Lower leg skin (tissue), 4 donors: ENCODE results near the gene NFATC2. TPM values are rescaled to one million over a fixed set of nuclear protein-coding genes. Genes with fewer than 3 reads are reported as not detected.

Experiments used
- DNase-seq, 2 donors: peaks; one replicate each; pipeline ENCODE4 v3.0.0-alpha.2; 2019; ENCODE audit warnings: low spot score in 2 of 2
- H3K4me3 ChIP-seq: fragments of 200-600 bp; sonication (generic); 2 replicates; pipeline ENCODE4 v1.5.1; 2017; ENCODE audit warnings: mild to moderate bottlenecking, low read depth; ENCODE audit not compliant: poor library complexity, severe bottlenecking
- POLR2A ChIP-seq, 2 donors: fragments of 450-650 bp; IDR thresholded peaks; one replicate each; pipeline ENCODE4 v1.6.1; 2016 to 2017; ENCODE audit warnings: antibody characterized with exemption in 2 of 2, mild to moderate bottlenecking in 1 of 2, moderate library complexity in 1 of 2
- WGBS, 2 donors: methylation state at CpG; one replicate each; pipeline ENCODE4 v1.1.5; 2018; 5-methylcytosine and 5-hydroxymethylcytosine counted together
- intact Hi-C: fragments of 100-400 bp; cut with DNase I; formaldehyde crosslinking; loops from one replicate; pipeline ENCODE4 v1.15.0; 2023; ENCODE audit warnings: low total_unique reads
- total RNA-seq, 4 donors: library from RNA; depleted of rRNA; stranded (reverse); fragments of >200 nt; gene quantifications; one replicate each; pipeline ENCODE4 v1.1.0, GENCODE V29; 2016
- TF ChIP-seq, protein P1 (sequence below), 3 donors: fragments of 450-650 bp; IDR thresholded peaks; one replicate each; pipeline ENCODE4 v1.5.1; 2016; ENCODE audit warnings: antibody characterized with exemption in 3 of 3, mild to moderate bottlenecking in 3 of 3, moderate library complexity in 2 of 3

Gene NFATC2
- total RNA-seq, 4 donors from 2014 or later, result 4.0 to 10.4 (median 5.1) TPM

DNA sequence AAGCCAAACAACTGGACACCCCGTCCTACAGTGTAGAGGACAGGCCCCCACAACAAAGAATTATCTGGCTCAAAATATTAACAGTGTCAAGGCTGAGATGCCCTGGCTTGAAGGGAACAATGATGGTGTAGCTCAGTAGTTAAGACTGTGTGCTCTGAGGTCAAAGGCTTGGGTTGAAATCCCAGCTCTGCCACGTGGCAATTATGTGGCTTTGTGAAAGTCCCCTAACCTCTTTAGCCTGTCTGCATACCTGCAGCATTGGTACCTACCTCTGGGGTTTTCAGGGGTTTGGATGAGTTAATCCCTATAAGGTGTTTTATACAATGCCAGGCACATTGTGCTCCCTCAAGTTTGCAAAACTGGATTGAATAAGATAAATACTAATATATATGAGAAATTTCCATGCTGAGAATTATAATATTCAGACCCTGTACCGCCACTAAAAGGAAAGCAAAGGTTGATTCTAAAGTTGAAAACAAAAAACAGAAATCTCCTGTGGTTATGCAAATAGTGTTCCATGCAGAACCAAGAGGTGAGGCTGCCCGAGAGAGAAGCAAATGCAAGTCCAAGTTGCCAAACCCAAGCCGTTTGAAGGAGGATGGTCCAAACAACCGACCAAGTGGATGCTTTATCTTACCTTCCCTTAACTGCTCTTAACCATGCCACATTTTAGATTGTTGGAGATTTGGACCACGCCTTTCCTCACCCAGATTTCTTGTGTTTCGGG is 199.8 kb downstream of the NFATC2 start:
- DNase-seq, result no peak
- no peak overlapping the region for H3K4me3 ChIP-seq
- 81% methylated on average over 8 of the region's 8 CpGs for WGBS, 2 donors
- no peak for TF ChIP-seq POLR2A (IDR thresholded peaks at IDR 0.05)
- TF ChIP-seq, protein P1, sequence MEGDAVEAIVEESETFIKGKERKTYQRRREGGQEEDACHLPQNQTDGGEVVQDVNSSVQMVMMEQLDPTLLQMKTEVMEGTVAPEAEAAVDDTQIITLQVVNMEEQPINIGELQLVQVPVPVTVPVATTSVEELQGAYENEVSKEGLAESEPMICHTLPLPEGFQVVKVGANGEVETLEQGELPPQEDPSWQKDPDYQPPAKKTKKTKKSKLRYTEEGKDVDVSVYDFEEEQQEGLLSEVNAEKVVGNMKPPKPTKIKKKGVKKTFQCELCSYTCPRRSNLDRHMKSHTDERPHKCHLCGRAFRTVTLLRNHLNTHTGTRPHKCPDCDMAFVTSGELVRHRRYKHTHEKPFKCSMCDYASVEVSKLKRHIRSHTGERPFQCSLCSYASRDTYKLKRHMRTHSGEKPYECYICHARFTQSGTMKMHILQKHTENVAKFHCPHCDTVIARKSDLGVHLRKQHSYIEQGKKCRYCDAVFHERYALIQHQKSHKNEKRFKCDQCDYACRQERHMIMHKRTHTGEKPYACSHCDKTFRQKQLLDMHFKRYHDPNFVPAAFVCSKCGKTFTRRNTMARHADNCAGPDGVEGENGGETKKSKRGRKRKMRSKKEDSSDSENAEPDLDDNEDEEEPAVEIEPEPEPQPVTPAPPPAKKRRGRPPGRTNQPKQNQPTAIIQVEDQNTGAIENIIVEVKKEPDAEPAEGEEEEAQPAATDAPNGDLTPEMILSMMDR (IDR thresholded peaks at IDR 0.05), result no peak
- intact Hi-C loops, result no loop called here

DNA sequence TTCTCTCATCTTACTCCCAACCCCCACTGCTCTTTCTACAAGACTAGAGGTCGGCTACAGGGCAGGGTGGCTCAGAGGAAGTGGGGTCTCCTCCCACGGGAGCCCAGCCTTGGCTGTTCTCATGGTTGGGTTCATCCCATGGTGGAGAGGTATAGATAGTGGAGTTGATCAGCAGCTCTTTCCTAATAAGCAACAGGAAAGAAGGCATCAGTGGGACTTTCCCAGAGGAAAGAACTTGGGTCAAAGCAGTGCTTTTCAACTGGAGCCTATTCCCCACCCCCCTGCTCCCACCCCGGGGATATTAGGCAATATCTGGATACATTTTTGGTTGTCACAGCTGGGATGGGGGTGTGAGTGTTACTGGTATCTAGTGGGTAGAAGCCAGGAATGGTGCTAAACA is 200.9 kb downstream of the NFATC2 start:
- intact Hi-C loops, result no loop called here
- DNase-seq, result no peak
- no peak overlapping the region for H3K4me3 ChIP-seq
- TF ChIP-seq, protein P1 (IDR thresholded peaks at IDR 0.05), result no peak
- no peak for TF ChIP-seq POLR2A (IDR thresholded peaks at IDR 0.05)
- 53 to 59% methylated on average over 3 of the region's 3 CpGs for WGBS, 2 donors

DNA sequence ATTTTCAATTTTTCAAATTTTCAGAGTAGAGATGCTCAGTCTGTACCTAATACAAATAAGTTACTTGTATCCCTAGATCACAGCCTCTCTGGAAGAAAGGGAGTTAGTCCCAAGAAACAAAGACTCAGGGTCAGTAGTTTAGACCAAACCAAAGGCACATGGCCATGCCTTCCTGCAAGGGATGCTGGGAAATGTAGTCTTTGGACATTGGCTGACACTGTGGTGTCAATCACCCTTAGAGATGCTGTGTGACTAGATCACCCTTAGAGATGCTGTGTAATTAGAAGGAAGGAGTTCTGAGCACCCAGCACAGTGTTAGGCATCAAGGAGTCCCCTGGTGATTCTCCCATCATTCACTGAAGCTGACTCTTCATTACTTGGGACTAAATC is 202.1 kb downstream of the NFATC2 start:
- TF ChIP-seq, protein P1 (IDR thresholded peaks at IDR 0.05), result no peak
- no peak for TF ChIP-seq POLR2A (IDR thresholded peaks at IDR 0.05)
- H3K4me3 ChIP-seq, result no peak overlapping the region
- intact Hi-C loops, result no loop called here
- DNase-seq, result no peak

DNA sequence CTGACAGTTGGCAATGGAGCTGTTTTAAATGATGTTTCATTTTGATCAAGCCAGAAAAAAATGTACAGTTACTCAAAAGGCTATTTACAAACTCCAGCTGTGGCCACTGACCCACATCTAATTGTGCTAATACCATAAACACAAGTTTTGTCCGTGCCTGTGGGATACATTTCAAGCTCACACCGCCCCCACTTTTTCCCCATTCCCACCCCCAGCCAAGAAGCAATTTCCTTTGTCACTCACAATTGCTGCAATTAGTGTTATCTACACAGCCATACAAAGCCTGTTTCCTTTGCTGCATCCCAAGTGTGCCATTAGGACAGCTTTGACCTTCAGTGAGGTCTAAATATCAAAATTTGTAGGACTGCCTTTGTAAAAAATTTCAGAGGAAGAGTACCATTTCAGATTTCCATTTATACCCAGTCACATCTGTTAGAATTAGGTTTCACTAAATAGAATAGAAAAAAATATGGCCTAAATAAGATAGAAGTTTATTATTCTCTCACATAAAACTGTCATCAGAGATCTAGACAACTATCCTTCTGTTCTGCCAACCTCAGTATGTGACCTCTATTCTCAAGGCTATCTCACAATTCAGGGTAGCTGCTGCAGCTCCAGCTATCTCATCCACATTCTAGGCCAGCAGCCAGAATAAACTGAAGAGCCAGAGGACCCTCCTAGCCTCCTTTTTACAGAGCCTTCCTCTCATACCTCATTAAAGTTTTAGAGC is 202.6 kb downstream of the NFATC2 start:
- intact Hi-C loops, result no loop called here
- WGBS, 2 donors, result 42 to 70% methylated on average over 2 of the region's 2 CpGs
- DNase-seq, result no peak
- no peak overlapping the region for H3K4me3 ChIP-seq
- TF ChIP-seq POLR2A (IDR thresholded peaks at IDR 0.05), result no peak
- TF ChIP-seq, protein P1 (IDR thresholded peaks at IDR 0.05), result no peak

DNA sequence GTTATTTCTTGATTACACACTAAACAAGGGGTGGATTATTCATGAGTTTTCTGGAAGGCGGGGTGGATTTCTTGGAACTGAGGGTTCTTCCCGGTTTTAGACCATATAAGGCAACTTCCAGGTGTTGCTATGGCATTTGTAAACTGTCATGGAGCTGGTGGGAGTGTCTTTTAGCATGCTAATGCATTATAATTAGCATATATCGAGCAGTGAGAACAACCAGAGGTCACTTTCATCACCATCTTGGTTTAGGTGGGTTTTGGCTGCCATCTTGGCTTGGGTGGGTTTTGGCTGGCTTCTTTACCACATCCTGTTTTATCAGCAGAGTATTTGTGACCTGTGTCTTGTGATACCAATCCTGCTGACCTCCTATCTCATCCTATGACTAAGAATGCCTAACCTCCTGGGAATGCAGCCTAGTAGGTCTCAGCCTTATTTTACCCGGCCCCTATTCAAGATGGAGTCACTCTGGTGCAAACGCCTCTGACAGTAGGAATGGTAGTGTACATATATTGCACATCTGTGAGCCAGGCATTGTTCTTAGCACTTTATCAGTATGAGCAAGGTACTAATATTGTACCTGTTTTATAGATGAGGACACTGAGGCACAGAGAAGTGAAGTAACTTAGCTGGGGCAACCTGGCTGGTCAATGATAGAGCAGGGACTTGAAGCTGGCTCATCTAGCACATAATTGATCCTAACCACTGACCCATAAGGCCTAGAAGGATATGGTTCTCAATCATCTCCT is 203.7 kb downstream of the NFATC2 start:
- intact Hi-C loops, result no loop called here
- TF ChIP-seq, protein P1 (IDR thresholded peaks at IDR 0.05), result no peak
- no peak for TF ChIP-seq POLR2A (IDR thresholded peaks at IDR 0.05)
- no peak overlapping the region for H3K4me3 ChIP-seq
- 74 to 75% methylated on average over 5 of the region's 5 CpGs for WGBS, 2 donors
- no peak for DNase-seq
